ENCODE measurements around the gene TAS2R46.

TAS2R46 gene

GRCh38 chr12:11031307-11031706 is 30.8 kb downstream of the TAS2R46 start, which contains the start of gene TAS2R31:
TAS2R31 (minus strand) TSS chr12:11031407; CDS start chr12:11031335, 72 bp downstream.
- TF ChIP-seq CTCF (IDR thresholded peaks at IDR 0.05; ENCODE audit: extremely low read depth, missing control alignments), result no peak
- DNase-seq (ENCODE audit: low spot score), result no peak

GRCh38 chr12:11026118-11026517 is 36.0 kb downstream of the TAS2R46 start:
- no peak for TF ChIP-seq CTCF (IDR thresholded peaks at IDR 0.05; ENCODE audit: extremely low read depth, missing control alignments)
- no peak for DNase-seq (ENCODE audit: low spot score)

GRCh38 chr12:11023387-11023786 is 38.7 kb downstream of the TAS2R46 start:
- no peak for TF ChIP-seq CTCF (IDR thresholded peaks at IDR 0.05; ENCODE audit: extremely low read depth, missing control alignments)
- no peak for DNase-seq (ENCODE audit: low spot score)

- TF ChIP-seq CTCF (IDR thresholded peaks at IDR 0.05; ENCODE audit: extremely low read depth, missing control alignments), result no peak
- no peak for DNase-seq (ENCODE audit: low spot score)
These were observed 39.6 kb downstream of the TAS2R46 start, which contains the start of gene TAS2R19 for GRCh38 chr12:11022520-11022919. TAS2R19 (minus strand) TSS chr12:11022620; CDS start chr12:11022571, 49 bp downstream.

GRCh38 chr12:11016937-11017336 is 45.2 kb downstream of the TAS2R46 start:
- no peak for TF ChIP-seq CTCF (IDR thresholded peaks at IDR 0.05; ENCODE audit: extremely low read depth, missing control alignments)
- DNase-seq (ENCODE audit: low spot score), result no peak

GRCh38 chr12:11015775-11016430 is 46.2 kb downstream of the TAS2R46 start:
- DNase-seq (ENCODE audit: low spot score), result no peak
- no peak for TF ChIP-seq CTCF (IDR thresholded peaks at IDR 0.05; ENCODE audit: extremely low read depth, missing control alignments)

- TF ChIP-seq CTCF (IDR thresholded peaks at IDR 0.05; ENCODE audit: extremely low read depth, missing control alignments), result no peak
- DNase-seq (ENCODE audit: low spot score), result no peak
These were observed 47.9 kb downstream of the TAS2R46 start for GRCh38 chr12:11014234-11014633.
